ENCODE measurements around the gene RASSF8. TPM values are rescaled to one million over a fixed set of nuclear protein-coding genes. Genes with fewer than 3 reads are reported as not detected.

Gene RASSF8
- polyA plus RNA-seq, 1 donor (not counting 4 experiments of a cell fraction or from before 2014, with no cell fraction given): 10.5 TPM

- TF ChIP-seq CTCF (optimal IDR thresholded peaks at IDR 0.05 in 1 of 3, IDR thresholded peaks at IDR 0.05 in 1 of 3, conservative IDR thresholded peaks at IDR 0.05 in 1 of 3; ENCODE audit: extremely low read depth in 1 of 3, insufficient read depth in 2 of 3, low read length in 3 of 3) (no peak), EZH2 (IDR thresholded peaks at IDR 0.05; ENCODE audit: low read length) (no peak)
- Histone ChIP-seq H3K79me2 (ENCODE audit: control insufficient read depth, insufficient read depth, low read length) (peaks cover 3% of the 10 kb centered on the region), H3K9me3 (ENCODE audit: control insufficient read depth, low read depth, low read length) (no peaks in the 10 kb centered on the region), H3K4me3 (ENCODE audit: control insufficient read depth in 2 of 3, extremely low read depth in 1 of 3, insufficient read depth in 2 of 3, low read depth in 1 of 3, low read length in 3 of 3) (no peak overlapping the region), H3K4me2 (ENCODE audit: control insufficient read depth, extremely low read depth, insufficient read depth, low read depth, low read length) (no peak overlapping the region), H3K9ac (ENCODE audit: control insufficient read depth, extremely low read depth, insufficient read depth, low read length) (no peak overlapping the region), H3K4me1 (ENCODE audit: control insufficient read depth, extremely low read depth, insufficient read depth, low read length) (no peaks in the 10 kb centered on the region), H3K9me1 (ENCODE audit: control insufficient read depth, extremely low read depth, insufficient read depth, low read length) (peaks cover 1% of the 10 kb centered on the region), H3K27ac (ENCODE audit: control insufficient read depth, insufficient read depth, low read length) (no peak overlapping the region), H3K27me3 (ENCODE audit: control insufficient read depth, extremely low read depth, insufficient read depth, low read length) (no peaks in the 10 kb centered on the region), H3K36me3 (ENCODE audit: control insufficient read depth in 2 of 2, extremely low read depth in 1 of 2, insufficient read depth in 2 of 2, low read length in 2 of 2) (no peaks in the 10 kb centered on the region), H2AFZ (ENCODE audit: control insufficient read depth, low read length) (no peak overlapping the region), H4K20me1 (ENCODE audit: control insufficient read depth, extremely low read depth, insufficient read depth, low read length) (no peaks in the 10 kb centered on the region)
- dilution Hi-C loops (cut with MboI; ENCODE audit: extremely low pct_ligation_motif_present, low sequenced_read_pairs): no loop called here
- no peak for FAIRE-seq
- DNase-seq (ENCODE audit: low read depth, low spot score): no peak
These were observed 74.3 kb downstream of the RASSF8 start for GRCh38 chr12:26032719-26033241.

- DNase-seq (ENCODE audit: low read depth, low spot score) (no peak), FAIRE-seq (no peak)
- dilution Hi-C loops (cut with MboI; ENCODE audit: extremely low pct_ligation_motif_present, low sequenced_read_pairs): no loop called here
- Histone ChIP-seq H3K4me2 (ENCODE audit: control insufficient read depth, extremely low read depth, insufficient read depth, low read depth, low read length) (no peak overlapping the region), H4K20me1 (ENCODE audit: control insufficient read depth, extremely low read depth, insufficient read depth, low read length) (no peaks in the 10 kb centered on the region), H3K9me1 (ENCODE audit: control insufficient read depth, extremely low read depth, insufficient read depth, low read length) (peaks cover 2% of the 10 kb centered on the region), H3K4me1 (ENCODE audit: control insufficient read depth, extremely low read depth, insufficient read depth, low read length) (no peaks in the 10 kb centered on the region), H3K36me3 (ENCODE audit: control insufficient read depth in 2 of 2, extremely low read depth in 1 of 2, insufficient read depth in 2 of 2, low read length in 2 of 2) (no peaks in the 10 kb centered on the region), H3K9ac (ENCODE audit: control insufficient read depth, extremely low read depth, insufficient read depth, low read length) (no peak overlapping the region), H3K9me3 (ENCODE audit: control insufficient read depth, low read depth, low read length) (no peaks in the 10 kb centered on the region), H3K4me3 (ENCODE audit: control insufficient read depth in 2 of 3, extremely low read depth in 1 of 3, insufficient read depth in 2 of 3, low read depth in 1 of 3, low read length in 3 of 3) (no peak overlapping the region), H3K27ac (ENCODE audit: control insufficient read depth, insufficient read depth, low read length) (no peak overlapping the region), H3K27me3 (ENCODE audit: control insufficient read depth, extremely low read depth, insufficient read depth, low read length) (no peaks in the 10 kb centered on the region), H2AFZ (ENCODE audit: control insufficient read depth, low read length) (no peak overlapping the region), H3K79me2 (ENCODE audit: control insufficient read depth, insufficient read depth, low read length) (peaks cover 5% of the 10 kb centered on the region)
- TF ChIP-seq CTCF (optimal IDR thresholded peaks at IDR 0.05 in 1 of 3, IDR thresholded peaks at IDR 0.05 in 1 of 3, conservative IDR thresholded peaks at IDR 0.05 in 1 of 3; ENCODE audit: extremely low read depth in 1 of 3, insufficient read depth in 2 of 3, low read length in 3 of 3): no peak
- TF ChIP-seq EZH2 (IDR thresholded peaks at IDR 0.05; ENCODE audit: low read length): no peak
These were observed 76.1 kb downstream of the RASSF8 start for GRCh38 chr12:26034371-26035142.

Data from keratinocyte (primary cell).